GM21360 (cell line): ENCODE results near the gene EEFSEC.

Experiments used
- ATAC-seq: cut with Tn5 transposase; IDR thresholded peaks from one replicate; pipeline ENCODE4 v1.9.1; 2021; ENCODE audit warnings: mild to moderate bottlenecking, moderate library complexity; ENCODE audit not compliant: unreplicated experiment

The EEFSEC gene

DNA sequence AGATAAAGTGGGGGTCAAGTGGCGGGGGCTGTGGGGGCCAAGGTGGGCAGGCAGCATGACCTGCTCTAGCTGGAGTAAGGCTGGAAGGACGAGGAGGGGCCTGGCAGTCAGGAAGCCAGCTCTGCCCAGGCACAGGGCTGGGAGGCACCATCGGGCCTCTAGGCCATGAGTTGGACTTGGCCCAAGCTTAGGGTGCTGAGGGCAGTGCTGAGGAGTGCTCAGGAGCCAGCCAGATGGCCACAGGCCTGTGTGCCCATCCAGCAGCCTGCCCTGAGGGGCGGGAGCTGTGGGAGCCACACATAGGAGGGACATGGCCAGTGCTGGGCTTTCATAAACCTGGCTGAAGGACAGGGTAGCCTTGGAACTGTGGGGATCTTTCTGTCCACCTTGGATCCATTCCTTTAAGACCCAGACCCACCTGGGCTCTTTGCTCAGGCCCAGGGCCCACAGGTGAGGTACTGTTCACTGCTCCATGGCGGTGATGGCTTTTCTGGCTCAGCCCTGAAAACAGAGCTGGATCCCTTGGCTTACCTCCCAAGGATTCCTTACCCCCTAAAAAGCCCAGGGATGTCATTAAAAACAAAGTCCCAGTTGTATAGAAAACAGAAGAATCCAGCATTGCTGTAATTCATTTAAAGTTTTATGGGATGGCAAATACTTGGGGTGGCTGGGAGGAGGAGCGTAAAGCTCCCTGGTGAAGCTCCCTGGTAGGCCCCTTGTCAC is 176.4 kb downstream of the EEFSEC start:
- no peak for ATAC-seq

DNA sequence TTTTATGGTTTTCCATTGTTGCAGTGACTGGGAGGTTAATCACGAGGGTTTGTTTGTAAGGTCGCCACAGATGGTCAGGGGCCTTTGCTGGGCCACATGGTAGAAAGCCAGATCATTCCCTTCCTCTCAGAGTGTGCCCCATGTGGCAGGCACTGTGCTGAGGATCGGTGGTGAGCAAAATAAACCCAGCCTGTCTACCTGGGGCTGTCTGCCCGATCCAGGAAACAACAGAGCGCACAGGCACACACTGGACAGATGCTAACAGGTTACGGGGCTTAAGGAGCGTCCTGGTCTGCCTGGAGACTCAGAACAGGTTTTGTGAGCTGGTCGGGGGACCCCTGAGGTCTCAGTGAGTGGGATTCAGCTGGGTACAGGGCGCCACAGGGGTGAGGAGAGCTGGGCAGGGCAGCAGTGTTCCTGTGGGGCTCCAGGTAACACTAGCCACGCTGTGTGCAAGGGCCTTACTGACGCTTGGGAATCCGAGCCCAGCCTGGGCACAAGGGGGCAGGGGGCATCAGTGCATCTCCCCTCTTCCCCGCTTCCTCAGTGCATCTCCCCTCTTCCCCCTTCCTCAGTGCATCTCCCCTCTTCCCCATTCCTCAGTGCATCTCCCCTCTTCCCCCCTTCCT is 177.0 kb downstream of the EEFSEC start:
- no peak for ATAC-seq

DNA sequence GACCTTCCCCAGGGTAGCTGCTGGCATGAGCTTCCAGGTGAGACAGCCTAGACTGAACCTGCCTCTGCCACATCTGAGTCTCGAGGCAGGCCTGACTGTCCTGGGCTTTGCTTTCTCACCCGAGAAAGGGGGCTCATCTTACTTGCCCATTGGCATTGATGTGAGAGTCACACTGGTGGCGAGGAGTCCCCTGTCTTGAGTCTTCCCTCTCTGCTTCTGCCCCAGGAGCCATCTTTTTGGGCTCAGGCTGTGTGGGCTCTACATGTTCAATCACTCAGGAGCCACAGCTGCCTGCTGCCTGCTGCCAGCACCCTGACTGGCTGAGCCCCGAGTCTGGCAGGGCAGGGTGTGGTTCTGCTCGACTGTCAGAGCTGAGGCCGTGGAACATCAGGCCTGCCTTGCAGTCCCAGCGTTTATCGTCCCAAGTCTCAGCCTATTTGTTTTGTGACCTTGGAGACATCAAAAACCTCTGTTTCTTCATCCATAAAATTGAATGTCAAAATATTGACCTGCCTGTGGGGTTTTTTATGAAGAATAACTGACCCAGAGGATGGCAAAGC is 180.9 kb downstream of the EEFSEC start:
- ATAC-seq = no peak

DNA sequence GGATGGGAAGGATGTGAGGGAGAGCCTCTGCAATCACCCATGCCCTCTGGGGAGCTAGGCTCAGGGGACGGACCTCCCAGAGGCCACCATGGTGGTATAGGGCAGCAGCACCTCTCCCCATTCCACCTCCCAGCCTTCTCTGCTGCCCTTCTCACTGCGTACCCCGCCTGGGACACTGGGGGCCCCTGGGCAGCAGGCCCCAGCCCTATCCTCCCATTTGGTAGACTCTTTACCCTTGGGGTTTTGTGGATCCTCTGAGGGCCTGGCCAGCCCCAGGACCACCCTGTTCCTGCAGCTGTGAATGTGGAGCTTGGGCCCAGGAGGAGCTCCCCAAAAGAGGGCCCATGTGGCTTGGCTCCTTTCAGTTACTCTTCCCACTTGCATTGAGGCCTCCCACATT is 181.5 kb downstream of the EEFSEC start:
- ATAC-seq = no peak

DNA sequence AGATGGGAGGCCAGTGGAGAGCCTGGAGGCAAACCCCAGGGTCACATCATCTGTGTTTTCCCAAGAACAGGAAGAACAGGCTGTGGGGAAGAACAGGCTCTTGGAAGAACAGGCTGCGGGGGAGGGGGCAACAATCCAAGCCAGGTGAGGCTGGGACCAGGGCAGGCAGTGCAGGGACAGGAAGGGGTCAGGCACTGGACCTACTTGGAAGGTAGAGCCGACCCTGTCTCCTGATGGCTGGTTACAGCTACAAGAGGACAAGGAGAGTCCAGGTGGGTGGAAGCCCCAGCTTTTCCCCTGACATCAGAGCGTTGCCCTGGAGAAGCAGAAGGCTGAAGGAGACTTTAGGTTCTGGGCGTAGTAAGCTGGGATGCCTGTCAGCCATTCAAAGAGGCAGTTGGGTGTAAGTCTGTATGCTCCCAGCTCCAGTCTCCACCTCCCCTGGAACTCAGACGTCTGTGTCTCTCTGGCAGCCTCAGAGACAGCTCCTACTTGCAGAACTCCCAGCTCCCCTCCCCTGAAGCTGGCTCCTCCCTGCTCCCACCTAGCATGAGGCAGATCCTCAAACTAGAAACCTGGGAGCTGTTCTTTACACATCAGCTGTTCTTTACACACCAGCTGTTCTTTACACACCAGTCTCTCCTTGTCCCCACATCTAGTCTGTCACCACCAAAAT is 182.5 kb downstream of the EEFSEC start:
- no peak for ATAC-seq

DNA sequence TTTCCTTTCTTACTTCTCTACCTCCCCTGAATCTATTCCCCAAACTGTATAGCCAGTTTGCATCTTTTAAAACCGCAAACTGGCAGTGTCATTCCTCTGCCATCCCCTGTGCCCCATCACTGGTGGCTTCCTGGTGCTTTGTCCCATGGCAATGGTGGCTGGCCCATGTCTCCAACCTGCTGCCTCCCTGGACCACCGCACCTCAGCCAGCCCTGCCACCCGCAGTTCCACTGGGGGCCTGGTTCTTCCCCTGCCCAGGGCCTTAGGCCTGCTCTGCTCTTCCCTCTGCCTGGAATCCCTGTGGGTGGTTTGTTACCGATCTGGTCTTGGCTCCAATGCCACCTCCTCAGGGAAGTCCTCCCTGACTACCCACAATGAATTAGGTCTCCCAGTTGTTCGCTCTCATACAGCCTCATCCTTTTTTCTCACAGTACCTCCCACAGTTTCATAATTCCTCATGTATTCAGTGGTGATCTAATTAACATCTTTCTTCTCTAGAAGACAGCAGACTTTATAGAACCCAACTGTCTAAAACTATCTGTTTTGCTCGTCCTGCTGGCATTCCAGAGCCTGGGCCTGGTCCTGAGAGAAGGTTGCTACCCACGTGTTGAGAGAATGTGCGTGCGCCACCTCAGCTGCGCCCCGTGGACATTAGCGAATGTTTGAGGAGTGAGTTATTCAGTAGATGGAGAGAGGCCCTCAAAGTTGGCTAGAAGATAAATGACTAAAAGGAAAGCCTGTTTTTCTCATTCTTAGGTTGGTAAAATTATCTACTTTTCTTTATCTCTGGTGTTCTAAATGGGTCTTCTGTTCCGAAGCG is 183.3 kb downstream of the EEFSEC start:
- ATAC-seq = no peak

DNA sequence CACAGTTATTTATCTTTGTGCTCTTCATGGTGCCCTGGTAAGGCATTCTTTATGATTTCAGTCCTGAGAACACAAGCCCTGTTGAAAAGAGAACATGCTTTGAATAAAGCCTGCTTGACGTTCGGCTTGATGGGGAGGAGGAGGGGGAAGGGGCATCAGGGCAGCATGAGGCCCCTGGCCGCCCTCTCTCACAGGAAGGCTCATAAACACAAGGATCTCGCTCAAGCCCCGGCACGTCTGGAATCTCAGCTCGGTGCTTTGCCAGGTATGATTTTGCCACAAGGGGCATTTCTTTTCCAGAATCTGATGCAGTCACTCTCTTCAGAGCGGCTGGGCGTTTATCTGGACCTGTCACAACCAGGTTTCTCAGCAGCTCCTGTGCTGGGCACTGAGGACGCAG is 184.0 kb downstream of the EEFSEC start:
- ATAC-seq = no peak

DNA sequence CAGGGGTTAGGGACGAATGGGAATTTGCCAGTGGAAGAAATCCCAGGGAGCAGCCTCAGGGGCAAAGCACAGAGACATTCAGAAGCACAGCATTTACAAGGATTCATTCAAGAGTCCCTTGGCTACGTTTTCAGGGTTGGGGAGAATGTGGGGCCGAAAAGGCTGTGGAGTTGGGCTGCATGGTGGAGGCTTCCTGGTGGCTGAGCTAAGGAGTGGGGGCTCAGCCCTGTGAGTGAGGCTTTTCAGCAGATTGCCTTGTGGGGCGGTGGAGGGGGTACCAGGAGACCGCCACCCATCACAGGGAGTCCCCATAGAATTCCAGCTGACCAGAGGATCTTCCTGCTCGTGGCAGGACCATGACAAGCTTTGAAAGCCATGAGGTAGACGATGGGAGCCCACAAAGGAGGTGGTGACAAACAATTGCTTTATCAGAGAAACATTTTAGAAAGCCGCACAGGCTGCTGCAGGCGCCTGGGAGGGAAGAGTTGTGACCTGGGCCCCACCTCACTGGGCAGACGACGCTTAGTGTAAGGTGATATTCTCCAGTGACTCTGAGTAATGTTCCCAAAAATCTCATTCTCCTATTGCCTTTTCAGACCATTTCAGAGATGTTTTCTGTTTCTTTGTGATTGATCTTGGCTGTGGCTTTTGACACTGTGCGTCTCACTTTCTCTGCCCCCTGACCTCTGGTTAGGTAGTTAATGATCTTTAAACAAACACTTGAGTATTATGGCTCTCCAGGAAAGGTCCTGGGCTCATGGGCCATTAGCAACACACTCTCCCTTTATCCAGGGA is 185.5 kb downstream of the EEFSEC start:
- no peak for ATAC-seq

DNA sequence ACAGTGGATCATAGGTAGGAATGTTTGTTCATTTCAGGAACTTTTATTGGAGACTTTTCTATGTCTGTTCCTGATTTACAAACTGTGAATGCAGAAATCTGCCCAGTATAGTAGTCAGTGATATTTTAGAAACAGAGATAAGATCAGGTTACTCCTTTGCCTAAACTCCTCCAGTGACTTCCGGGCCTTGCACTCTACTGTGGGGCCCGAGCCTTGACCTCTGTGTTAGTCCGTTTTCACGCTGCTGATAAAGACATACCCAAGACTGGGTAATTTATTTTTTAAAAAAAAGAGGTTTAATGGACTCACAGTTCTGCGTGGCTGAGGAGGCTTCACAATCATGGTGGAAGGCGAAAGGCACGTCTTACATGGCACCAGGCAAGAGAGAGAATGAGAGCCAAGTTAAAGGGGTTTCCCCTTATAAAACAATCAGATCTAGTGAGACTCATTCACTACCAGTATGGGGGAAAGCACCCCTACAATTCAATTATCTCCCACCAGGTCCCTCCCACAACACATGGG is 186.3 kb downstream of the EEFSEC start:
- ATAC-seq = no peak

DNA sequence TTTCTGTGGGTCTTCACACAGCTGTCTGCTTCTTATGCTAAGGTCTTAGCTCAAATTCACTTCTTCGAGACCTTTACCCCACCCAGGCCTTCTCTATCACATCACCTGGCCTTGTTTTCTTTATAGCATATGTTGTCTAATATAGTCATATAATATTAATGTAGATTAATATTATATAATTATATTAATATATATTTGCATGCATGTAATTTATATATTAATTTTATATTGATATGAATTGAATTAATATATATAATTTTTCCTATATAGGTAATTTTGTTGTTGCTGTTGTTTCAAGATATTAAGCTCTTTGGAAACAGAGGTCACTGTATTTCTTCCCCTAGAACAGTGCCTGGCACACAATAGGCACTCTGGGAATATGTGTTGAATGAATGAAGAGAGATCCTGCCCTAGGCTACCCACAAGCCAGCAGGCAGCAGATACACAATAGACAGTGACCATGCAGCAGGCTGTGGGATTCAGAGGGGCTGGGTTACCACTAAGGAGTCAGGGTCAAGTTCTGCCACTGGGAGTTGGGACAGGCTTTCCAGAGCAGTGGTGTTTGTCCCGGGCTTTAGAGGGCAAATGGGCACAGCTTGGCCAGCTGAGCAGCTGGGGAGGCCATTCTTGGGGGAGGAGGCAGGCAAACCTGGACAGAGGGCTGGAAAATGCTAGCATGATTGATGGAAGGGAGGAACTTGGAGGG is 187.1 kb downstream of the EEFSEC start:
- no peak for ATAC-seq

DNA sequence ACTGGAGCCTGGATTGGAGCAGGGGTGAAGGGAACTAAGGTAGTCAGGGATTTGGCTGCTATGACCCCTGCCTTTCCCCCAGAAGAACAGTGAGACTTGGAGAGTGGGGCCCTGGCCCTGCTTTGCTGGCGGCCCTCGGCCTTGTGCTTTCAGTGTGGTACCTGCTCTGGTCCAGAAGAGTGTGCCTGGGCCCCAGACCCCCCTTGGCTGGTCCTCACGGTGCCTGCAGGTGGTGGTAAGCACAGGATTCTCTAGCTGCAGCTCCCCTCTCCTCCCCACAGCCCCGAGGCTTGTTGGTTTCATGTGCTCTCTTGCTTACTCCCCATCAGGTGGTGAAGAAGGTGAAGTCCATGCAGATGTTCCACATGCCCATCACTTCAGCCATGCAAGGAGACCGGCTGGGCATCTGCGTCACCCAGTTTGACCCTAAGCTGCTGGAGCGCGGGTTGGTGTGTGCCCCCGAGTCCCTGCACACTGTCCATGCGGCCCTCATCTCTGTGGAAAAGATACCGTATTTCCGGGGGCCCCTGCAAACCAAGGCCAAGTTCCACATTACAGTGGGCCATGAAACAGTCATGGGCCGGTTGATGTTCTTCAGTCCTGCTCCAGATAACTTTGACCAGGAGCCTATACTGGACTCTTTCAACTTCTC is 187.7 kb downstream of the EEFSEC start:
- ATAC-seq = no peak

DNA sequence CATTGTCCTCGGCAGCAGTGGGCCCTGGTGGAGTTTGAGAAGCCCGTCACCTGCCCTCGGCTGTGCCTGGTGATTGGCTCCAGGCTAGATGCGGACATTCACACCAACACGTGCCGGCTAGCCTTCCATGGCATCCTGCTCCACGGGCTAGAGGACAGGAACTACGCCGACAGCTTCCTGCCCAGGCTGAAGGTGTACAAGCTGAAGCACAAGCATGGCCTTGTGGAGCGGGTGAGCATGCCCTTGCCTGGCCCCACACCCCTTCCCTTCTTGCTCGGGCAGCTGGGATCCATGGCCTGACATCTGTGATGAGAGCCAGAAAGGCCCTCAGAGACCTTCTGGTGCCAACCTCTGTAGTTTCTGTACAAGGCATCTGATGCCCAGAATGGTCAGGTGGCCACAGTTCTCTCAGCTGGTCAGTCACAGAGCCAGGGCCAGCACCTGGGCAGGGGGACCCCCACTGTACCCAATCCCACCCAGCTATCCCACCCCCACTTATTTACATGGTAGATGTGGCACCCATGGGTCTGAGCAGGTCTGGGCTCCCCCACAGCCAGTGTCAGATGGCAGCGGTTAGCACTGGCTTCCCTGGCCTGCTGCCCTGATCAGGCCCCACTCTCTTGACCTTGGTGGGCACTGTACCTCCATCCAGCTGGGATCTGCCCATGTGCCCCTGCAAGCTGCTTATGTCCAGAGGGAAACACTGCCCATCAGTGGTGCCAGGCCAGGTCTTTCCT is 188.5 kb downstream of the EEFSEC start:
- no peak for ATAC-seq

DNA sequence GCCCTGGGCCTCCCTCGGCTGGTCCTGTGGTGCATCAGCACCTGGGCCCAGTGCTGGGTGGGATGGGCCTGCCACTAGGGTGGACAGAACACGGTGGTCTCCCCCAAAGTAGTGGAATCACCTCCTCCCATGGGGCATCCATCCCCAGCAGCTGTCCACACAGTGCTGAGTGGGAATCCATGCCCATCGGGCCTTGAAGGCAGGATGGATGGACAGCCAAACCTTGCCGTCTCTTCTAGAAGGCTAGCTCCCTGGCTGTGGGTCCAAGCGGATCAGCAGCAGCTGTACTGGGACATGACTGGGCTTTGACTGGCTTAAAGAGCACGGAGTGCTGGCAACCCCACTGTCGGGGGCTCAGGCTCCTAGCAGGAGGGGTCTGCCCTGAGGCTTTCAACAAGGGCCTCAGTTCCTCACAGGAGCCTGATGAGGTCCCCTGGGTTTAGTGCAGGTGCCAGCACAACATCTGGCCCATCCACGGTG is 189.5 kb downstream of the EEFSEC start:
- ATAC-seq = no peak

DNA sequence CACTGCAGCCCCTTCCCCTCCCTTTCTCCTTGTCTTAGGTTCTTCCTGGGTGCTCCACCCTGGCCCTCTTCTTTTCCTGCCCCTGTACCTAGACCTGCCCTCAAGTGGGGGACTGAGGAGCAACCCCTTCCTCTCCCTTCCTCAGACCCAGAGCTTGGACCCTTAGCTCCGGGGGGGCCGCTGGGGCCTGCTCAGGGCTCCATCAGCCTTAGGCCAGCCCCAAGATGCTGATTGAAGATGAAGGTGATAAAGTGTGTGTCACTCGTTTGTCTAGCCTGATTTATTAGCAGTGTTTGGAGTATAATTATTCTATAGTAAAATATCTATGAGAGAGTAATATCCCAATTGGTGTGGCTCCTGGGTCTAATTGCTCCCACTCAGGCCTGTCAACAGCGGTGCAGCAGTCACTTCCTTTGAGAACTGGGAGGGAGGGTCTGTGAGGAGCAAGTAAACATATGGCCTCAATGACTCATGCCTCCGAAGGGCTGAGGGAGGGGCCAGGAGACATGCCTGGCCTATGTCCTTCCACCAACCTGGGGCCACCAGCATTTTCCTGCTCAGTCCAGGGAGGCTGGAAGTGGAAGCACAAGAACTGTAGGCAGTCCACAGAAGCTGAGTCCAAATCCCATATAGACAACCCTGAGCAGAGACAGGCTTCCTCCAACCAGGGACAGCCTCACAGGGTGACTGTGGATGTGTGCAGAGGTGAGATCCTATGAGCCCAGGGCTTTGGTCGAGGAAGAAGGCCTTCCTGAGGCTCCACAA is 190.2 kb downstream of the EEFSEC start:
- no peak for ATAC-seq

DNA sequence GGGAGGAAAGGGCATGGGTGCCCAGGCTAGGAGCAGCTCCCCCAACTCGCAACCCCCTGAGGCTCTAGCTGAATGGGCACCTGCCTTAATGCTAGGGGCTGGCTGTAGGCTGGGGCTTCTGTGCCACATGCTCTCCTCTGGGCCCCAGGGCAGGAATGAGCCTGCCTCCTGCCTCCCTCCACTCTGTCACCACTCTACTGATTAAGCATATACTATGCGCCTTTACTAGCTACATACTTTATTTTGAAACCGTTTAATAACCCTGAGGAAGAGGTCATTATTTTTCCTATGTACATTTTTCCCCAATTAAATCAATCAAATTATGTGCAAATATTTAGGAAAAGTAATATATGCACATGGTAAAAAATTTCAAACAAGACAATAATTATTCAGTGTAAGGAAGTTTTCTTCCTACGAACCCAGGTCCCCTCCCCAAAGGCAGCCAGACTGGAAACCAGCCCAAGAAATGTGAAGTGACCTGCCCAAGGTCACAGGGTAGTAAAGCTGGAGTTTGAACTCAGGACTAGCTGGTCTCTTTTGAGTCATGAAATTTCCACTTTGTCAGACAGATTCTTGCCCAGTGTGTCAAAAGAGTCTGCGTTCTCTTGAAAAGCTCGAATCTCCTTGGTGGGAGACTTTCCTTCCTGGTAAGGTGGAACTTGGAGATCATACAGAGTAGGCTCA is 190.9 kb downstream of the EEFSEC start:
- ATAC-seq = no peak

DNA sequence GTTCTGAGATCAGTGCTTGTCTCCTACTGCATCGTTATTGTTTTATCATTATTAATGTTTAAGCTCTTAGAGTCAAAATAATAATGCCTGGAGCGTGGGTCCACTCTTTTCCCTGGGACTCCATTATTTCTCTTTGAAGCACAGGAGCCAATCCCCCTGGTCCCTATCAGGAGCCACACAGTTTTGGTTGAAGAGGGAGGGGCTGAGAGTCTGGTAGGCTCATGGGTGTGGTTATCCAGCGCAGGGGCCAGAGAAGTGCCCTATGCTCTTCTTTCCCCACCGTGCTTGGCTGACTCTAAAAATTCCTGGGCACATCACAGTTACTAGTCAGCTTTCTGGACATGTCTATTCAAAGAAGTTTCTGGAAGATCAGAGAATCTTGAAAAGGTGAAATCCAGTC is 191.9 kb downstream of the EEFSEC start:
- ATAC-seq = no peak

DNA sequence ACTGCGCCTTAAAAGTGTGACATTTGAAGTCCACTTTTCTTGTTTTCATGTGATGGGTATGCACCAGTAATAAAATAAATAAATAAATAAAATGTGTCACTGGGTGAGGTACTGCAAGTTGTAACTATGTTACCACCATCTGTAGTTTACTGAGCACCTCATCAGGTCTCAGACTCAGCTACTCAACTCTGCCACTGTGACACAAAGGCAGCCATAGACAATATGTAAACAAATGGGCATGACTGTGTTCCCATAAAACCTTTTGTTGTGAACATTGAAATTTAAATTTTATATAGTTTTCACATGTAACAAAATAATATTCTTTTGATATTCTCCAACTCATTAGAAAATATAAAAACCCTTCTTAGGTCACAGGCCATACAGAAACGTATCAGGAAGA is 193.3 kb downstream of the EEFSEC start:
- no peak for ATAC-seq
